Mucosa of rectum (tissue), 2 donors: Measurements from ENCODE around the gene SCN11A.
A peak's percentile ranks its signal among the peaks of the same experiment; 100 is the strongest.

ENCODE experiments used
- H3K27ac ChIP-seq, 2 donors: one replicate each; pipeline ENCODE4 v1.7.0; 2013; ENCODE audit warnings: inconsistent platforms in 2 of 2, low read depth in 2 of 2, low read length in 2 of 2
- H3K27me3 ChIP-seq, 2 donors: one replicate each; pipeline ENCODE4 v1.7.0; 2013; ENCODE audit warnings: low read length in 2 of 2; ENCODE audit not compliant: control insufficient read depth in 2 of 2, insufficient read depth in 2 of 2
- H3K36me3 ChIP-seq, 2 donors: one replicate each; pipeline ENCODE4 v1.7.0; 2013; ENCODE audit warnings: low read length in 2 of 2; ENCODE audit not compliant: control insufficient read depth in 2 of 2, insufficient read depth in 2 of 2
- H3K4me1 ChIP-seq, 2 donors: one replicate each; pipeline ENCODE4 v1.7.0; 2013; ENCODE audit warnings: low read length in 2 of 2, mild to moderate bottlenecking in 1 of 2; ENCODE audit not compliant: control insufficient read depth in 2 of 2, insufficient read depth in 2 of 2
- H3K4me3 ChIP-seq, 2 donors: one replicate each; pipeline ENCODE4 v1.7.0; 2013; ENCODE audit warnings: low read length in 2 of 2
- H3K9ac ChIP-seq, 2 donors: one replicate each; pipeline ENCODE4 v1.7.0; 2013; ENCODE audit warnings: low read length in 2 of 2, low read depth in 1 of 2, mild to moderate bottlenecking in 1 of 2
- H3K9me3 ChIP-seq, 2 donors: one replicate each; pipeline ENCODE4 v1.7.0; 2013; ENCODE audit warnings: low read length in 2 of 2; ENCODE audit not compliant: control insufficient read depth in 2 of 2
- donor health status: healthy.
- donor health status: Normal muscosa, but diverticular disease.

The SCN11A gene

DNA sequence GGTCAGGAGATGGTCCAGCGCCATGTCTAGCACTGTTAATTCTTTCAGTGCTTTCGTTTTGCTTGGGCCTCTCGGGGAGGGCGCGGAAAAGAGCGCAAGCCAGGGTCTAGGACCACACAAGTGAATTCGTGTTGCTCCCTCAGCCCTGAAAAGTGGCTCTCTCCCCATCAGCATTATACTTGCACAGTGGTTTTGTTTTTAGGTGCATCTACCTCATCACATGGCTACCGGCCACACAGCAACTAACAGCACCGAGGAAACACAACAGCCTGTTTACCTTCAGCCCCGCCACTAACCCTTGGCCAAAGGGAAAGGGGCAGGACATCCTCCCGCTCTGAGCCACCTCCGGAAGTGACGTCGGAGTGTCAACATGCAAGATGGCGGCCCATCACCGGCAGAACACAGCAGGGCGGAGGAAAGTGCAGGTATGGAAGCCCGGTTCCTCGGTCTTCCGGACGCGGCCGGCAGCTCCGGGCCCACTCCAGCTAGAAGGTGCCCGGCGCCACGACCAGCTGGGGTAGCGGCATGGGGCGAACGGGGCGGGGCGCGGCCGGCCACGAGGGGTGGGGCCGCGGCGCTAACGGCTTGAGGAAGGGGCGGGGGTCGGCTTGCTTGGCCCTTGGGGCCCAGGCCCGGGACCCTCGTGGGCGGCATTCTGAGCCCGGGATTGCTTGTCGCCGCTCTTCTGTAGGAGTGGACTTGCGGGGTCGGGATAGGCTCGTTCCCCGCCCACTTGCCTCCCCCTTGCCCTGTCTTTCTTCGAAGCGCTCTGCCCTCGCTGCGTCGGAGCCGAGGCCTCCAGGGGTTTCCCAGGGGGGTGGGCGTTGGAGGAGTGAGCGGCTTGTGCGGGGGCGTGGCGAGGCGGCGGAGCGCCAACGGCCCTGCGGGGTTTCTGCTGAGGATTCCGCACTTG is at the start of gene SCN11A, which contains the start of gene WDR48:
Gene SCN11A, minus strand, starts transcription at position 296 of the 913 bp plus-strand sequence. CDS start 101,582 bp downstream, outside the sequence.
Gene WDR48, plus strand, starts transcription at position 368 of the 913 bp plus-strand sequence. Its CDS starts 10 bp downstream, at position 378.
- Histone ChIP-seq H3K4me1 (peaks cover 5 to 6% of the 10 kb centered on the region in 2 donors), H3K9ac (peak within 1 kb of the TSS; percentile 80 to 96), H3K36me3 (no peaks in the 10 kb centered on the region), H3K27ac (peak within 1 kb of the TSS; percentile 91 to 96), H3K27me3 (no peaks in the 10 kb centered on the region), H3K4me3 (peak within 1 kb of the TSS; percentile 90 to 100), H3K9me3 (no peaks in the 10 kb centered on the region)

DNA sequence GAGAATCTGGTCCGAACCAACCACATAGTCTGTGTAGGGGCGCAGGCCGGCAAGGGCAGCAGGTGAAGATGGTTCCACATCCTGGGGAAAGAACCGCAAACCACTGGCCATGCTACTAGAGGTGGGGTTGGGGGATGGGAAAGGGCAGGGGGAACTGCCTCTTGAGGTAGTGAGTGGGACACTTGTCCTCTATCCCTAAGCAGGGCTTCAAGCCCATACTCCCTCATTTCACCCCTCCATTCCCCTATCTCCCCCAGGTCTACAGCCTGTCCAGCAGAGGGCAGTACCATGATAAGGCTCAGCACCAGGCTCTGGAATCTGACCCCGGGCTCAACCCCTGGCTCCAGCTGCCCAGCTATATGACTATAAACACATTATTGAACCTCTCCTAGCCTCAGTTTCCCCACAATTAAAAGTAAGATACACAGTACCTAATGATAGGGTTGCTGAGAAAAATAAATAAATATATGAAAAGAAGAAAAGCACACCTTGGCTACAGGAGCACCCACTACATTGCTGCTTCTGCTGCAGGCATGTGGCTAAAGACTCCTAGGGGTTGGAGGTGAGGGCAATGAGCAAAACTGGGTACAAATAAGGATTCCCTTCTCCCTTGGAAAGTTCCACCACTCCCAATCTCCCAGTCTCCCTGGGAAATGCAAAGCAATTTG is 49.4 kb upstream of the SCN11A start:
- Histone ChIP-seq H3K9me3 (no peaks in the 10 kb centered on the region), H3K9ac (no peak overlapping the region), H3K4me1 (peaks cover 14 to 20% of the 10 kb centered on the region in 2 donors), H3K36me3 (peaks cover 50 to 51% of the 10 kb centered on the region in 2 donors), H3K27ac (no peak overlapping the region), H3K4me3 (no peak overlapping the region), H3K27me3 (no peaks in the 10 kb centered on the region)

DNA sequence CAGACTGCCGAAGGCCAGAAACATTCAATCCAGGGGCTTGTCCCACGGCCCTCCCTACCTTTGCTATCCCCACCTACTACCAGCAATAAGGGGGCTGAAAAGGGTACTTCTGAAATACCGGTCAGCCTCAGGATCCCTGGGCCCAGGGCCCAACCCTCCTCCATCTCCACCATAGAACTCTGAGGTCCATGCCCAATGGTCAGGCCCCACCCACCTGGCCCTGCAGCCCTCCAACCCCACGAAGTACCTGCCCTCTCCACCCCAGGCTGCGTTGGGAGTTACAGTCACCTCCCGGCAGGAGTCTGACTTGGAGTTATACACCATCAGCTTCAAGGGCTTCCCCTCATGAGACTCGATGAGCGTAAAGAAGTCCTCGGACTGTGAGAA is 48.7 kb upstream of the SCN11A start:
- H3K9me3 ChIP-seq = no peaks in the 10 kb centered on the region
- no peak overlapping the region for H3K4me3 ChIP-seq
- H3K9ac ChIP-seq = no peak overlapping the region
- peaks cover 55 to 56% of the 10 kb centered on the region in 2 donors for H3K36me3 ChIP-seq
- peaks cover 8 to 15% of the 10 kb centered on the region in 2 donors for H3K4me1 ChIP-seq
- no peak overlapping the region for H3K27ac ChIP-seq
- H3K27me3 ChIP-seq = no peaks in the 10 kb centered on the region

DNA sequence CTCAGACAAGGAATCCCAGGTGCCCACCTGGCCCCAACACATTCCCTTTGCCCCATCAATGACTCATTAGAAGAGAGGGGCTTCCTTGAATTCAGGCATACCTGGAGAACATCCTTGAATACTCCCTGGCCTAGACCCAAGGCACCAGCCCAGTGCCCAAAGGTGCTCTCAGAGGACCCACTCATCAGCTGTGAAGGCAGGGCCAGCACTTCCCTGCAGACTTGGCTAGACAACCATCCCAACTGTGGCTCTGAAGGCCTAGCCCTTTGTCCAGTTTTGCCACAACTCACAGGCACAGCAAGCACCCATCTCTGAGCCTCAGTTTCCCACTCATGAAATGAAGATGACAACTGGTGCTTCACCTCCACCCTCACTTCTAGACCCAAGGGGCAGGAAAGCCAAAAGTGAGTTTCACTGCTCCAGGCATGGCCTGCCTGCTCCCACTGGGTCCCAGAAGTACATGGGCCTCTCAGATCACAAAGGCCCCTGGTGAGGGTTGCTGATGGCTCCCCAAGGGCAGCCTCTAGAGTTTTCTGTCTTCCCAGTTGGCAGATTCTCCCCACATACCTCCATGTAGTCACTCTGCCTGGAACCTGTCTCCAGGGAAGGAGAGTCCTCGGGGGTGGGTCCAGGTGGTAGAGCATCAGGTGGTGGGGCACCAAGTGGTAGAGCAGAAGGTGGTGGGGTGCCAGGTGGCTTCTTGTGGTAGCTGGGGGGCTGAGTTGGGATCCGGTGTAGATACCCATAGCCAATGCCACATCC is 48.2 kb upstream of the SCN11A start:
- Histone ChIP-seq H3K27ac (no peak overlapping the region), H3K4me1 (peaks cover 2 to 9% of the 10 kb centered on the region in 2 donors), H3K9me3 (no peaks in the 10 kb centered on the region), H3K4me3 (no peak overlapping the region), H3K36me3 (peaks cover 56 to 61% of the 10 kb centered on the region in 2 donors), H3K9ac (no peak overlapping the region), H3K27me3 (no peaks in the 10 kb centered on the region)

DNA sequence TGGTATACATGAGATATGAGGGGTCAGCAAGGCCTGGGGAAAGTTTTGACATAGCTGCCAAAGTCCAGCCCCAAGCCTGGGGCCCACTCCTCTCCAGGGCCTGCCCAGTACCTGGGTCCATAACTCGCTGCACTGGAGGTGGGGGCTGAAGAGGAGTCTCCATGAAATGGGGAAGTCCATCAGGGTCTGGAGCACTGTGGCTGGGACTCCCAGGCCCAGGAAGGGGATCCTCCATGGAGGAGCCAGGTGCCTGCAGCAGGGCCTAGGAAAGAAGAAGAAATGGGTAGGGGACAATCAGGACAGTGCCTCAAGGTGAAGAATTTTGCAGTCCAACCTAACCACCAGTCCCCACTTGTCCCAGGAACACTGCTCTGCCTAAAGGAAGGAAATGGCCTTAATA is 47.5 kb upstream of the SCN11A start:
- Histone ChIP-seq H3K9ac (no peak overlapping the region), H3K27ac (no peak overlapping the region), H3K36me3 (peaks cover 63 to 68% of the 10 kb centered on the region in 2 donors), H3K9me3 (no peaks in the 10 kb centered on the region), H3K4me3 (no peak overlapping the region), H3K27me3 (no peaks in the 10 kb centered on the region), H3K4me1 (peaks cover 0 to 5% of the 10 kb centered on the region in 2 donors)

DNA sequence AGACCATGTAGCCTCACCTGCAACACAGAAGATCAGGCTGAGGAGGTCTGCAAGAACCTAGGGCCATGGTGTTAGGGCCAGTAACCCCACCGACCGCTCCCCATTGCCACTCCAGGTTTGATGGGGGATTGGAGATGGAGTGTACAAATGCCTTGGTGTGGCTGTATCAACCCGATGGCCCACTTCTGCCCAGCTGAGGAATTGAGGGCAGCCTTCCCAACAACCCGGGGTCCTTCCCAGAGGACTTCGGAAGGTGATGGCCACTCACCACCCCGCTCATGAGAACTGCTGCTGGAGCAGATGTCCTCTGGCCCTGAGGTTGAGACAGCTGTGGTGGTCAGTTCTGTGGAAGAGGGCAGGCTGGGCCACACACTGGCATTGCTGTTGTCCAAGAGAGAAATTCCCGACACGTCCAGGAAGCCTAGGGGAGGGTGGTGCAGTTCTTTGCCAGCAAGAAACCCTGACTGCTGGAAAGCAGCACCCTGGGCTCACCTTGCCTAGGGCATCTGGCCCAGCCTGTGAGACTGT is 46.8 kb upstream of the SCN11A start:
- no peaks in the 10 kb centered on the region for H3K27me3 ChIP-seq
- peaks cover 68 to 74% of the 10 kb centered on the region in 2 donors for H3K36me3 ChIP-seq
- H3K9ac ChIP-seq = no peak overlapping the region
- H3K4me3 ChIP-seq = no peak overlapping the region
- H3K9me3 ChIP-seq = no peaks in the 10 kb centered on the region
- no peak overlapping the region for H3K27ac ChIP-seq
- H3K4me1 ChIP-seq = peaks cover 0 to 5% of the 10 kb centered on the region in 2 donors

DNA sequence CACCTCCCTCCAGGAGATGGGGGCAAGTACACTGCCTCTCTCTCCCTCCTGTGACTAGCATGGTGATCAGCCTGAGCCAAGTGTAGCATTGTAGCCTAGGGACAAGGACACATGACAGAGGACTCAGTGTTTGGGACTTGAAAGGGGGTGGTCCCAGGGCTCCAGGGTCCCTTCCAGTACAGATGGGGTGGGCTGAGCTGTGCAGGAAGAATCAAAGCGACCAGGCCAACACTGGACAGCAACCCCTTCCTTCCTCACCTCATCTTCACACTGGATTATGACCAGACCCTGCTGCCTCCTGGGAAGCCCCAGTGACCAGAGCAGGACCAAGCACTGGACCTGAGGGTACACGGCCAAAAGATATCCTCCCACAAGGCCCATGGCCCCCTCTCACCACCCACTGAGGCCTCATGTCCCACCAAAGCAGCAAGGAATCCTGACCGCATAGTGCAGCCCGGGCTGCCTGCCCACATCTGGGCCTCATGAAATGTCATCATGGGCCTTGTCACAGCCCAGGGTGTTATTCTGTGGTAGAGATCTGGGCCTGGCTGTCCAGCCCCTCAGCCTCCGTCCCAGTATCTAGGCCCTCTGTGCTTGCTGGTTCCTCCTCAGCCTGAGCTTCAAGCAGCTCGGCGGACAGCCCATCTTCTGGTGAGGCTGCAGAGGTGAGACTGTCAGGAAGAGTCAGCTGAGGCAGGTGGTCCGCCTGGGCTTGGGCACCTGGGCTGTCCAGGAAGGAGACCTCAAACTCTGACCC is 46.1 kb upstream of the SCN11A start:
- no peak overlapping the region for H3K9ac ChIP-seq
- H3K27ac ChIP-seq = no peak overlapping the region
- H3K9me3 ChIP-seq = no peaks in the 10 kb centered on the region
- H3K27me3 ChIP-seq = no peaks in the 10 kb centered on the region
- H3K36me3 ChIP-seq = peaks cover 70 to 80% of the 10 kb centered on the region in 2 donors
- H3K4me1 ChIP-seq = peaks cover 0 to 5% of the 10 kb centered on the region in 2 donors
- H3K4me3 ChIP-seq = no peak overlapping the region

DNA sequence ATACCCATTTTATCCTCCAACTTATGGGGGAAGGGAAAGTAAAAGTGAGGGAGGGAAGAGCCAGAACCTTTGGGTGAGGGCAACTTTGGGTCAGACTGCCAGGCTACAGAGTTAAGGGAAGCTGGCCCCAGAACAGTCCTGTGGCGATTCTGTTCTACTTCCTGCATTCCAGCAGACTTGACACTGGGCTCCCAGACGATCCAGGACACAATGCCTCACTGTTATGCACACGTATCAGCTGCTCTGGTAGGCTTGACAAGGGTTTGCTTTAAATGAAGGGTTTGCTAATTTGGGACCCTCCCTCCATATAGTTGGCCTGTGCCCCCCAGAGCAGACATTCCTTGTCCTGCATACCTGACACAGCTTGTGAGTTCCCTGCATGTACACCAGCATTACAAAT is 45.0 kb upstream of the SCN11A start:
- H3K27me3 ChIP-seq = no peaks in the 10 kb centered on the region
- H3K9ac ChIP-seq = no peak overlapping the region
- H3K4me3 ChIP-seq = no peak overlapping the region
- H3K9me3 ChIP-seq = no peaks in the 10 kb centered on the region
- peaks cover 0 to 5% of the 10 kb centered on the region in 2 donors for H3K4me1 ChIP-seq
- H3K36me3 ChIP-seq = peaks cover 74 to 86% of the 10 kb centered on the region in 2 donors
- no peak overlapping the region for H3K27ac ChIP-seq

DNA sequence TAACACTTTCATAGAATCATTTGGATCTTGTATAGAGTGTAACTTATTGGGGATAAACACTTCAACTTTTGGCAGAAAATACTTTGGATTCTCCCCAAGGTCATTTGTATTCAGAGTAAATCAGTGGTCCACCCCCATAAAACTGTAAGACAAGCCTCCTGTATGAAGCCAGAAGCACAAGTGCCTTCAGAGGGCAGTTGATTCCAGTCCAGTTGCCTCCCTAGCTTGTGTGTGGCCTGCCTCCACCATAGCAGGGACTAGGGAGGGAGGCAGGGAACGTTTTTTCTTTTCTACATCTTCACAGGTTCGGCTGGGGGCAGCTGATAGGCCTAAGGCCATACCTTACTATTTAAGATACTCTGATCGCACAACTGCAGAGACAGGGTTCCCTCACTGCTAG is 44.0 kb upstream of the SCN11A start:
- H3K36me3 ChIP-seq = peaks cover 74 to 89% of the 10 kb centered on the region in 2 donors
- no peak overlapping the region for H3K27ac ChIP-seq
- H3K9me3 ChIP-seq = no peaks in the 10 kb centered on the region
- H3K4me3 ChIP-seq = no peak overlapping the region
- H3K4me1 ChIP-seq = no peaks in the 10 kb centered on the region
- no peak overlapping the region for H3K9ac ChIP-seq
- no peaks in the 10 kb centered on the region for H3K27me3 ChIP-seq
